IPS DF 4.7 (cell line): ENCODE results near the gene SOX1.

ENCODE experiments used
- DNase-seq: peaks from one replicate; pipeline ENCODE4 v3.0.0-alpha.2; 2013; ENCODE audit warnings: low spot score; ENCODE audit errors: extremely low read depth

The SOX1 gene

GRCh38 chr13:112058941-112059340 lies 8.0 kb upstream of the SOX1 start:
- DNase-seq = no peak

DNA sequence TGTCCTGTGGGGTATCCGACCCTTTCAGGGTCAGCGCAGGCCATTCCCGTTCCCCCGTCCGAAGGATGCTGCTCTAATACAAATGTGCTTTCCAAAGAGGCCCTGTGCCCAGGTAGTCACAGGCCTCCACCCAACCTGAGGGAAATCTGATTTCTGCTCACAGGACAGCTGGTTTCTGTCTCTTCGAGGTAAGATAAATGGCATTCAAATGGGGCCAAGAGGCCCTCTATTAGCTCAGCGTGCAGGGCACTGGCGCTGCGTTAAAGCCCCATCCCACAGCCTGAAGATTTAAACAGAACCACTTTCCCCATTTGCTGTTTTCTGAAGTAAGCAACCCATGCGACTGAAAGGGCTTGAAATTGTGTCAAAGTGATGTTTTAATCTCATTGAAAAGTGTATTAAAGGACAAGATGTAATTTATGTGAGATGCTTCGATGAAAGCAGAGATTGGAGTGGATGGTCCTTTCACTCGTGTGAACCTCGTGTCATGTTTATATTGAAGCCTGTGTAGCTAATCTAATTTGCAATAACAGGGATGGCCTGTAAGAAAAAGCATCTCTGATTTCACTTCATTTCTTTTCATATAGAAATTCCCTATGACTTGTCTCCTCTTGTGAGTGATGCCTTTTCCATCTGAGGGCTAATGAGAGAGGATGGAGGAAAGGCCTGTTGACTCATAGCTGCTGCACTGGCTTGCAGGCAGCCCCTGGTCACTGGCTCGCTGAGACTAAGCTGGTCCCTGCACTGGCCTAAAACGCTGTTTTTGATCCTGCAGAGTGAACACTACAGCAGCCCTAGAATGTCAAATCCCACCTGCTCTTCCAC lies 7.3 kb upstream of the SOX1 start:
- no peak for DNase-seq

DNA sequence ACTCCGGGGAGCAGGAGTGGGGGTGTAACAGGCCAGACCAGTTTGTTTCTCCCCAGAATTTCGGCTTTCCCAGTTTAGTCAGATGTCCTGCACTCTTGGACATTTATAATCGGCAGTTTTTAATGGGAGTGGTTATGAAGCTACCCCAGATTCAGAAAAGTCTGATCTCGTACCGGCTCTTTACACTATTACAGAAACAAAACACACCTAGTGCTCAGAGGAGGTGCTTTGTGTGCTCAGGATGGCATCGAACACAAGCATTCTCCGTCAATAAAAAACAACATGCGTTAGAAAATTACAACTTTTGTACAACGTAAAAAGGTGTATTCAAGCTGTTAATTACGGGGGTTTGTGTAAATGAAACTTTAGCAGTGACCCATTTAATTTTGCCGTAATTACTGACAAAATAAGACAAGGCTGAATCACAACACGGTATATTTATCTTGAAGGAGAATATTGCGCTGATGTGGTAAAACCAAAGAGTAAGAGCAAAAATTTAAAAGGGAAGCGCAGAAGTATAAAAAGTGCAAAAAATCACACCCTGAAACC lies 6.6 kb upstream of the SOX1 start:
- no peak for DNase-seq

DNA sequence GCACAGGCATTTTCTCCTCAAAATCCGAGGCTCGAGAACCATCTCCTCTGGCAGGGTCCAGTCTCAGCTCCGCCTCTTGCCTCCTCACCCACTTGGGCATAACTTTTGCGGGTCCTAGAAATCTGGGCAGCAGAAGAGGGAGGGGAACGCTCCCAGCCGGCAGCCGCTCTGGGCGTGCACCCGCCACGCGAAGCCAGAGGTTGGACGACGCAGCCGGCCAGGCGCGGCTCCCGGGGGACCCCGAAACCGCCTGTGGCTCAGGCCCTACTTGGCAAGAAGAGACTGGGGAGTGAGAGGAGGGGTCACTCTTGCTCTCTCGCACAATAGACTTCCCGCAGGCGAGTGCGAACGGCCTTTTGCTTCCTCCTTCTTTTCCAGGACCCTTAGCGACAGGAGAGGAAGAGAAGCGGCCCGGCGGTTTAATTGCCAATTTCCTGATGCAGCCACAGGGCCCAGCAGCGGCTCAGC lies 6.0 kb upstream of the SOX1 start:
- no peak for DNase-seq

- no peak for DNase-seq
These were observed 5.4 kb upstream of the SOX1 start for GRCh38 chr13:112061367-112062061.

DNA sequence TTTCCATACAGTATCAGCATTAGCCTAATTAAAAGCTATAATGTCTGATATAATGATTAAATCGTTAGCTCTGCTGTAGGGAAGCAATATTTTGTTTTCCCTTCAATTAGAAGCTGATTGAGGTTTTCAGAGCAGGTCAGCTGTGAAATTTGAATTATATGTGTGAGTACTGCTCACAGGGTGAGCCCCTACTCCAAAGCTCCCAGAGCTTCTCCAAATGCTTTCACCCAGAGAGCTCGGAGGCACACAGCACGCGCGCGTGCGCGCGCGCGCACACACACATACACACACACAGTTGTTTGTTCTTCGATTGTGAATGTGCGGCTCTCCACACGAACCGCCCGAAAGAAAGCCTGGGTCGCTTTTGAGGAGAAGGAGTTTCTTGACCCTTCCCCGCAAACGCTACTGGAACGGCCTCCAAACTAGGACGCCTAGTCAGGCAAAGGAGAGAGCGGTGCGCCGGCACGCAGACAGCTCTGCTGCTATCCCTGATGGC lies 4.8 kb upstream of the SOX1 start:
- DNase-seq = no peak

- no peak for DNase-seq
These were observed 4.1 kb upstream of the SOX1 start for GRCh38 chr13:112062571-112063570.

DNA sequence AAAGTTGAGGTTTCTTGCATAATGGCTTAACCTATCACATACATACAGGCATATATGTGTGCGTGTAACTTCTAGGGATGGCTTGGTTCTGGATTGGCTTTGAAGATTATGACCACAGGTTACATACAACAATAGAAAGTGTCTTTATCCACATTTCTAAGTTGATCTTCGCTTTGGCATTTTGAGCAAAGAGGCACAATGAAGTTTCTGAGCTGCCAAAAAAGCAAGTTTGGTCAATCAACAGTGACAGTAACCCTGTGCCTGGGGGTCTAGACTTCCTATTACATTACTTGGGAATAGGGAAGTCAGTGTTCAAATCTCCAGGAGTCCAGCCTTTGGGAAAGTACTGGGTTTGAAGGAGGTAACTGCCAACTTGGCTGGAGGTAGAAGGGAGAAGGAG lies 3.1 kb upstream of the SOX1 start:
- no peak for DNase-seq

DNA sequence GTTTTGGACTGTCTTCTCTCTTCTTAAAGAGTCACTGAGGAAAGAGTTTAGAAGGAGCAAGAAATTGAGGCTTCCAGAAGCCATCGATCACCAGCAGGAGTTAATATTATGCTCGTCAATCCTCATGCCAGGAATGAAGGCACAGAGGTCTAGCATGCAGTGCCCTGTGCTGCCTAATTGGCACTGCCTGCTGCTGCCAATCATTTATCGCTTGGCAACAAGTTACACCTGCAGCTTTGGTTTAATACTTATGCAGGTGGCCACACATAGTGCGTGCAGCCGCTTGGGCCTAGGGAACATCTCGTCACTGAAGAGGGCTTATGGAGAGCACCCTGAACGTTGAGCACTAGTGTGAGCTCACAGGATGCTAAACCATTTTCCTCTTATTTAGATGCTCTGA lies 2.7 kb upstream of the SOX1 start:
- DNase-seq = no peak

- no peak for DNase-seq
These were observed 1.5 kb upstream of the SOX1 start for GRCh38 chr13:112065521-112065866.

DNA sequence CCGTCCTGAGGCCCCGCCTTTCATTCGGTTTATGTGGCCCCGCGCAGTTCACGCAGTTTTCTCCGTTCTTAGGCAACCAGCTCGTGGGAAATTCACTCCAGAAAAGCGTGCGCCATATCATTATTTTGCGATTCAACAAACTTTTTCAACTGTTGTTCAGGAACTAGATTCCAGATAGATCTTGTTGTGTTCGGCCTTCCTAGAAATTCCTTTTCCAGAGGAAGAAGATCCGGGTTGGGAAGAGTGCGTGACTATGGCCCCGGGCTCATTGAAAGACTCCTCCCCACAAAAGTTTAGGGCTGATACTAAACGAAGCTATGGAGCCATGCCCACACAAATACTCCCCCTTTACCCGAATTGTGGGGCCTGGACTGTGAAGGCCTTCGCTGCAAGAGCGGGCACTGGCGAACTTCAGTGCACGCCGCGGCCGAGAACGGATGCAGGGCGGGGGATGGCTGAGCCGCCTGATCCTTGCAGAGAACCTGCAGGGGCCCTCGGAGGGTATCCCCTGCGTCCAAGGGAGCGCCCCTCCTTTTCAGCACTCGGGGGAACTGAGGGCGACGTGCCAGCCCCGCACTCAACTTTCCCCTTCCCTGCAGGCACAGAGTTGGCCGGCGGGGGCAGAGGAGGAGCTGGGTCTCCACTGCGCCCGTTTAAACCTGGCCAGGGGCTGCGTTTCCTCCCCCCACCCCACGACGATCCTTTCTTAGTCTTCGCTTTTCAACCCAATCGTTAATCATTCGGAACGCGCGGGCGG lies 904 bp upstream of the SOX1 start:
- no peak for DNase-seq

GRCh38 chr13:112066624-112067004 lies 335 bp upstream of the SOX1 start:
- no peak for DNase-seq

- no peak for DNase-seq
These were observed 1.1 kb downstream of the SOX1 start for GRCh38 chr13:112067871-112068539.

DNA sequence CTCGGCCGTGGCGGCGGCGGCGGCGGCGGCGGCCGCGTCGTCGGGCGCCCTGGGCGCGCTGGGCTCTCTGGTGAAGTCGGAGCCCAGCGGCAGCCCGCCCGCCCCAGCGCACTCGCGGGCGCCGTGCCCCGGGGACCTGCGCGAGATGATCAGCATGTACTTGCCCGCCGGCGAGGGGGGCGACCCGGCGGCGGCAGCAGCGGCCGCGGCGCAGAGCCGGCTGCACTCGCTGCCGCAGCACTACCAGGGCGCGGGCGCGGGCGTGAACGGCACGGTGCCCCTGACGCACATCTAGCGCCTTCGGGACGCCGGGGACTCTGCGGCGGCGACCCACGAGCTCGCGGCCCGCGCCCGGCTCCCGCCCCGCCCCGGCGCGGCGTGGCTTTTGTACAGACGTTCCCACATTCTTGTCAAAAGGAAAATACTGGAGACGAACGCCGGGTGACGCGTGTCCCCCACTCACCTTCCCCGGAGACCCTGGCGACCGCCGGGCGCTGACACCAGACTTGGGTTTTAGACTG lies 1.7 kb downstream of the SOX1 start:
- no peak for DNase-seq

DNA sequence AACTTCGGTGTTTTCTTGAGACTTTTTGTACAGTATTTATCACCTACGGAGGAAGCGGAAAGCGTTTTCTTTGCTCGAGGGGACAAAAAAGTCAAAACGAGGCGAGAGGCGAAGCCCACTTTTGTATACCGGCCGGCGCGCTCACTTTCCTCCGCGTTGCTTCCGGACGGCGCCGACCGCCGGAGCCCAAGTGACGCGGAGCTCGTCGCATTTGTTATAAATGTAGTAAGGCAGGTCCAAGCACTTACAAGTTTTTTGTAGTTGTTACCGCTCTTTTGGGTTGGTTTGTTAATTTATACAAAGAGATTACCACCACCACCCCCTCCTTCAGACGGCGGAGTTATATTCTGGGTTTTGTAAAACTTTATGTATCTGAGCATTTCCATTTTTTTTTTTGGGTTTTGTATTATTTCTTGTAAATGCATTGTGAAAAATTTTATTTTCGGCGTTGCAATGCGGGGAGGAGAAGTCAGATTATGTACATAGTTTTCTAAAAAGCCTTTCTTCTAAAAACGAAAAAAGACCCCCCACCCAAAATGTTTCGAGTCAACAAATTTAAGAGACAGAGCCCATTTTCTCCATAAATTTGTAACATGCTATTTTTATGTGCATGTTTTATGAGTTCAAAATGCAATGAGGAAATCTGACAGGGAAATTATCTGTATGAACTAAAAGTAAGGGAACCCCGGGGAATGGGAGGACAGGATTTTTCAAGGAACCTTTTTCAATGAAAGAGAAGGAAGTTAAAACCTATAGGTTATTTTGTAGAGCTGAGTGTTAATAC lies 2.3 kb downstream of the SOX1 start:
- DNase-seq = no peak

DNA sequence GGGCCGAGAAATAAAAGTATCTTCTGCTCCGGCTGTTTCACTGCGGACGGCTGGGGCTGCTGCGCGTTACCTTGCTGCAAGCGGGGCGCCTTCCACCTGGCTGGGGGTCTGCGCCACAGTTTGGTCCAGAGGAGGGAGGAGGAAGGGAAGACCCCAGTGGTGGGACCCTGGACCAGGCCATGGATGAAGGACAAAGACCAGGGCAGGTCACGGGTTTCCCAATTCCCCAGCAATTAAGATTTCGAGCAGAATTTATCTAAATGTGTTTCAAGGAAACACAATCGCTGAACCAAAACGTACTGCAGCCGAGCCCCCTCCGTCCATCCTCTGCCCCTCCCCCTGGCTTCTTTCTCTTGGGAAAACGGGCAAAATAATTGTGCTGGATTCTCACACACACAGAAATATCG lies 2.9 kb downstream of the SOX1 start:
- DNase-seq = no peak

DNA sequence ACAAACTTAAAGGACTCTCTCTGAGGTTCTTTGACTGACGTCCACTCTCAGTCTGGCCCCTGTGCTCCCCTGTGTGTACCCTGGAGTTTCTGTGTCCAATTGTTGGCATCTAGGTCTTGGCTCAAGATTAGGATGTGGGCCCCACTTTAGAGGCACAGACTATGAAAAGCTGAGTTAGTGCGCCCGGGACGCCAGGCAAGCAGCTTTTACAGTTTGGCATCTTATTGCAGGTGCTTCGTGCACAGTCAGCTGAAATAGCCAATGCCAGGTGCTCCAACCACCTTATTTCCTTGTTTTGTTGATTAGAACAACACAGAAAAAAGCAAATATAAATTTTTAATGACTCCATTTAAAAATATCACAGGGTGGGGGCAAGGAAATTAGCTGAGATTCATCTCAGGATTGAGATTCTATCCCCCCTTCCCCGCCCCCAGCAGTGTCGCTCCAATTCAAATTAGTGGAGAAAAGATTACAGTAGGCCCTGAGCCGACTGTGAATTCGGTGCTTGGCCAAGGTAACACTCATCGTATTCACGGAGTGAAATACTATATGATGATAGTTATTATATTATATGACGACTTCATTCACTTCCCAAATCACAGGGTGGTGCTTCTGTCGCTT lies 4.3 kb downstream of the SOX1 start:
- DNase-seq = no peak

GRCh38 chr13:112071723-112072533 lies 5.0 kb downstream of the SOX1 start:
- no peak for DNase-seq
